GM23338 (cell line): ENCODE data around the gene ELL2.

ENCODE experiments used
- CREB1 ChIP-seq: fragments of 250-450 bp; sonication (Bioruptor Pico); IDR thresholded peaks from 2 replicates; pipeline ENCODE4 v1.5.0; 2020; ENCODE audit warnings: low read depth, mild to moderate bottlenecking, moderate library complexity
- CTCF ChIP-seq, 2 experiments: fragments of 200-600 bp in 1 of 2; sonication (generic) in 1 of 2; conservative IDR thresholded peaks; 2 replicates each; pipeline versions ENCODE4 v1.5.1 to v1.6.1; 2016 to 2017; ENCODE audit warnings: antibody characterized with exemption in 2 of 2, low read depth in 2 of 2, mild to moderate bottlenecking in 2 of 2, moderate library complexity in 1 of 2
- ETS1 ChIP-seq: IDR thresholded peaks from 2 replicates; pipeline ENCODE4 v1.6.1; 2016; ENCODE audit warnings: antibody characterized with exemption
- EZH2 ChIP-seq: fragments of 200-600 bp; sonication (generic); IDR thresholded peaks from one replicate; pipeline ENCODE4 v1.8.0; 2017; ENCODE audit warnings: antibody characterized with exemption, mild to moderate bottlenecking, low read depth; ENCODE audit not compliant: unreplicated experiment
- EZH2phosphoT487 ChIP-seq: fragments of 200-600 bp; sonication (generic); IDR thresholded peaks from one replicate; pipeline ENCODE4 v1.8.1; 2018; ENCODE audit warnings: antibody characterized with exemption; ENCODE audit not compliant: unreplicated experiment
- JUNB ChIP-seq: IDR thresholded peaks from one replicate; pipeline ENCODE4 v1.6.1; 2016; ENCODE audit warnings: antibody characterized with exemption; ENCODE audit not compliant: unreplicated experiment
- NANOG ChIP-seq: IDR thresholded peaks from 2 replicates; pipeline ENCODE4 v1.6.1; 2016; ENCODE audit warnings: antibody characterized with exemption, borderline replicate concordance
- POLR2AphosphoS5 ChIP-seq: IDR thresholded peaks from 2 replicates; pipeline ENCODE4 v1.6.1; 2016; ENCODE audit warnings: antibody characterized with exemption, low read depth
- REST ChIP-seq: IDR thresholded peaks from one replicate; pipeline ENCODE4 v1.6.1; 2018; ENCODE audit warnings: antibody characterized with exemption; ENCODE audit not compliant: unreplicated experiment
- ZNF114 ChIP-seq: fragments of 250-450 bp; sonication (Bioruptor Pico); IDR thresholded peaks from 2 replicates; pipeline ENCODE4 v1.5.0; 2020; ENCODE audit warnings: mild to moderate bottlenecking, moderate library complexity
- ZNF331 ChIP-seq: fragments of 250-450 bp; sonication (Bioruptor Pico); IDR thresholded peaks from 2 replicates; pipeline ENCODE4 v1.5.0; 2020; ENCODE audit warnings: low read depth, mild to moderate bottlenecking, moderate library complexity

- TF ChIP-seq JUNB (no peak), CTCF (conservative IDR thresholded peaks at IDR 0.05; ENCODE audit: low read depth in 2 of 2) (no peak), POLR2AphosphoS5 (no peak), ZNF331 (CRISPR knock-in tag) (no peak), EZH2 (no peak), ETS1 (no peak), EZH2phosphoT487 (no peak), CREB1 (CRISPR knock-in tag) (no peak), REST (no peak), NANOG (no peak), ZNF114 (no peak)
Measured at GRCh38 chr5:95909738-95910137, 51.9 kb downstream of the ELL2 start.
